ENCODE measurements around the gene CDKL1. TPM values are rescaled to one million over a fixed set of nuclear protein-coding genes. Genes with fewer than 3 reads are reported as not detected.

CDKL1 gene
- total RNA-seq, 4 donors from 2014 or later = 8.2 to 22.5 (median 9.5) TPM

GRCh38 chr14:50311337-50311971 lies 85.2 kb downstream of the CDKL1 start:
- peak in 1 of 2 donors; percentile 19 for DNase-seq (ENCODE audit: low spot score in 2 of 2)
- Histone ChIP-seq H3K36me3 (no peaks in the 10 kb centered on the region), H3K27me3 (no peaks in the 10 kb centered on the region), H3K27ac (peak overlapping the region; percentile 87 to 93 (median 91)), H3K4me1 (peaks cover 0 to 25% (median 15%) of the 10 kb centered on the region in 4 donors), H3K9me3 (no peaks in the 10 kb centered on the region), H3K4me3 (peak overlapping the region; percentile 70 to 87 (median 84))
- TF ChIP-seq CTCF (IDR thresholded peaks at IDR 0.05) = peak in 2 of 5 experiments; percentile 26 to 32
- no peak for TF ChIP-seq POLR2A (IDR thresholded peaks at IDR 0.05)
- no peak for TF ChIP-seq EP300 (IDR thresholded peaks at IDR 0.05)
- 3 to 4% methylated on average over 14 to 18 of the region's 18 CpGs for WGBS, 2 donors

- Histone ChIP-seq H3K36me3 (no peaks in the 10 kb centered on the region), H3K27ac (no peak overlapping the region), H3K27me3 (no peaks in the 10 kb centered on the region), H3K4me1 (peaks cover 0 to 25% (median 15%) of the 10 kb centered on the region in 4 donors), H3K4me3 (no peak overlapping the region), H3K9me3 (no peaks in the 10 kb centered on the region)
- WGBS, 2 donors = 94 to 95% methylated on average over 4 of the region's 4 CpGs
- TF ChIP-seq EP300 (IDR thresholded peaks at IDR 0.05) (no peak), CTCF (IDR thresholded peaks at IDR 0.05) (no peak), POLR2A (IDR thresholded peaks at IDR 0.05) (no peak)
- DNase-seq (ENCODE audit: low spot score in 2 of 2) = no peak
Measured at GRCh38 chr14:50310445-50310844, 86.2 kb downstream of the CDKL1 start.

GRCh38 chr14:50308363-50308915 lies 88.2 kb downstream of the CDKL1 start:
- 90% methylated on average over 4 of the region's 4 CpGs for WGBS, 2 donors
- H3K27me3 ChIP-seq = no peaks in the 10 kb centered on the region
- H3K9me3 ChIP-seq = no peaks in the 10 kb centered on the region
- no peak overlapping the region for H3K4me3 ChIP-seq
- H3K27ac ChIP-seq = no peak overlapping the region
- no peak for DNase-seq (ENCODE audit: low spot score in 2 of 2)
- H3K36me3 ChIP-seq = no peaks in the 10 kb centered on the region
- TF ChIP-seq CTCF (IDR thresholded peaks at IDR 0.05) = no peak
- no peak for TF ChIP-seq POLR2A (IDR thresholded peaks at IDR 0.05)
- TF ChIP-seq EP300 (IDR thresholded peaks at IDR 0.05) = no peak
- peaks cover 0 to 21% (median 13%) of the 10 kb centered on the region in 4 donors for H3K4me1 ChIP-seq

GRCh38 chr14:50303744-50304471 lies 92.8 kb downstream of the CDKL1 start:
- Histone ChIP-seq H3K27me3 (no peaks in the 10 kb centered on the region), H3K27ac (no peak overlapping the region), H3K36me3 (peaks cover 0 to 18% (median 0%) of the 10 kb centered on the region in 3 donors), H3K4me3 (no peak overlapping the region), H3K4me1 (no peaks in the 10 kb centered on the region), H3K9me3 (no peaks in the 10 kb centered on the region)
- WGBS, 2 donors = 92 to 96% methylated on average over 8 of the region's 8 CpGs
- no peak for TF ChIP-seq CTCF (IDR thresholded peaks at IDR 0.05)
- no peak for TF ChIP-seq POLR2A (IDR thresholded peaks at IDR 0.05)
- TF ChIP-seq EP300 (IDR thresholded peaks at IDR 0.05) = no peak
- no peak for DNase-seq (ENCODE audit: low spot score in 2 of 2)

GRCh38 chr14:50301914-50302313 lies 94.8 kb downstream of the CDKL1 start:
- DNase-seq (ENCODE audit: low spot score in 2 of 2) = no peak
- Histone ChIP-seq H3K4me1 (no peaks in the 10 kb centered on the region), H3K9me3 (no peaks in the 10 kb centered on the region), H3K27me3 (no peaks in the 10 kb centered on the region), H3K36me3 (peaks cover 0 to 18% (median 0%) of the 10 kb centered on the region in 3 donors), H3K4me3 (no peak overlapping the region), H3K27ac (no peak overlapping the region)
- TF ChIP-seq CTCF (IDR thresholded peaks at IDR 0.05) (no peak), POLR2A (IDR thresholded peaks at IDR 0.05) (no peak), EP300 (IDR thresholded peaks at IDR 0.05) (no peak)
